HepG2 (cell line): Measurements from ENCODE around the gene CPED1. TPM values are rescaled to one million over a fixed set of nuclear protein-coding genes. Genes with fewer than 3 reads are reported as not detected.

ENCODE experiments used
- ATAC-seq: fragments of 200-7000 bp; cut with Tn5 transposase; 3 replicates; pipeline ENCODE4 v1.9.1; 2020; ENCODE audit warnings: mild to moderate bottlenecking, moderate library complexity
- BruUV-seq: library from RNA; stranded (reverse); fragments of 400-500 nt; replicated peaks from 2 replicates; lab custom pipeline; 2021; lab: Mats Ljungman, UMichigan
- CTCF ChIA-PET: fragments of 300-600 bp; formaldehyde crosslinking; extraction: SDS; loops from one replicate; lab custom pipeline; 2021; ENCODE audit warnings: low total read pairs, inconsistent platforms, low intra/inter-chr PET ratio; lab: Yijun Ruan, JAX
- POLR2A ChIA-PET: fragments of 350-600 bp; sonication (Branson Sonifier 250); formaldehyde crosslinking; loops from one replicate; lab custom pipeline; 2020; ENCODE audit warnings: antibody characterized with exemption, inconsistent platforms; lab: Yijun Ruan, JAX
- DNase-seq: peaks from one replicate; pipeline ENCODE4 v3.0.0-alpha.2; 2015; ENCODE audit warnings: low spot score
- FAIRE-seq: peaks from 3 replicates; lab custom pipeline; 2011; peaks lifted over from hg19 to GRCh38; lab: Jason Lieb, UNC
- H2AFZ ChIP-seq: one replicate; pipeline ENCODE4 v1.6.1; 2011; ENCODE audit warnings: low read length, inconsistent platforms
- H3K27ac ChIP-seq: fragments of 300-600 bp; 3 replicates; pipeline ENCODE4 v1.8.0; 2011; ENCODE audit warnings: mixed run types, mild to moderate bottlenecking, mixed read lengths, low read length, inconsistent platforms; ENCODE audit not compliant: insufficient read depth; ENCODE audit errors: extremely low read length
- H3K27me3 ChIP-seq, 2 experiments: fragments of 200-600 bp in 1 of 2; 2 replicates in 1 of 2; 3 replicates in 1 of 2; pipeline versions ENCODE4 v1.6.0 to v1.8.0; 2011; ENCODE audit warnings: low read length in 2 of 2, mild to moderate bottlenecking in 2 of 2, moderate library complexity in 2 of 2, inconsistent platforms in 1 of 2; ENCODE audit not compliant: insufficient read depth in 2 of 2, control insufficient read depth in 1 of 2
- H3K36me3 ChIP-seq, 2 experiments: fragments of 200-600 bp in 1 of 2; replicated peaks in 1 of 2; 2 replicates in 1 of 2; 3 replicates in 1 of 2; pipeline versions ENCODE4 v1.5.1 to v1.8.0; 2011; ENCODE audit warnings: low read length in 2 of 2, inconsistent platforms in 1 of 2; ENCODE audit not compliant: insufficient read depth in 2 of 2, control insufficient read depth in 1 of 2
- H3K4me1 ChIP-seq: 2 replicates; pipeline ENCODE4 v1.5.1; 2012; ENCODE audit warnings: low read length, inconsistent platforms; ENCODE audit not compliant: insufficient read depth
- H3K4me2 ChIP-seq: 2 replicates; pipeline ENCODE4 v1.6.0; 2011; ENCODE audit warnings: low read depth, low read length, inconsistent platforms
- H3K4me3 ChIP-seq, 3 experiments: fragments of 200-600 bp in 1 of 3; sonication (generic), shearing (Covaris generic) in 1 of 3; replicated peaks in 1 of 3; 2 replicates each; pipeline ENCODE4 v1.5.1; 2011 to 2016; ENCODE audit warnings: low read length in 3 of 3, inconsistent platforms in 2 of 3, low read depth in 2 of 3, mild to moderate bottlenecking in 2 of 3, control low read depth in 1 of 3, mixed read lengths in 1 of 3; ENCODE audit not compliant: insufficient read depth in 1 of 3
- H3K79me2 ChIP-seq: one replicate; pipeline ENCODE4 v1.6.1; 2011; ENCODE audit warnings: low read length, inconsistent platforms; ENCODE audit not compliant: insufficient read depth
- H3K9ac ChIP-seq: 2 replicates; pipeline ENCODE4 v1.6.0; 2011; ENCODE audit warnings: mild to moderate bottlenecking, low read depth, low read length, inconsistent platforms; ENCODE audit not compliant: insufficient read depth
- H3K9me3 ChIP-seq: 2 replicates; pipeline ENCODE4 v1.5.1; 2012; ENCODE audit warnings: mild to moderate bottlenecking, low read length
- H4K20me1 ChIP-seq: 2 replicates; pipeline ENCODE4 v1.6.0; 2011; ENCODE audit warnings: inconsistent platforms, mild to moderate bottlenecking, low read length, moderate library complexity; ENCODE audit not compliant: insufficient read depth
- ATF7 ChIP-seq, 2 experiments: fragments of 450-650 bp in 1 of 2; sonication (generic) in 1 of 2; formaldehyde crosslinking in 1 of 2; IDR thresholded peaks; 2 replicates each; pipeline versions ENCODE4 v1.4.0 to v1.6.1; 2016 to 2020; ENCODE audit warnings: antibody characterized with exemption in 1 of 2, mild to moderate bottlenecking in 1 of 2, missing genetic modification reagents in 1 of 2
- CCAR2 ChIP-seq: fragments of 200-400 bp; formaldehyde crosslinking; optimal IDR thresholded peaks from 2 replicates; pipeline ENCODE3; 2018; ENCODE audit warnings: low read depth, mild to moderate bottlenecking, low read length, moderate library complexity
- HOXA9 ChIP-seq: sonication (generic); formaldehyde crosslinking; IDR thresholded peaks from 2 replicates; pipeline ENCODE4 v1.8.1; 2022; ENCODE audit warnings: missing genetic modification reagents, mild to moderate bottlenecking, moderate library complexity, borderline replicate concordance
- SOX13 ChIP-seq, 3 experiments: fragments of 450-650 bp in 1 of 3; sonication (generic) in 1 of 3; formaldehyde crosslinking in 1 of 3; IDR thresholded peaks in 2 of 3; conservative IDR thresholded peaks in 1 of 3; 2 replicates each; pipeline versions ENCODE4 v1.5.0 to v1.6.1; 2016 to 2020; ENCODE audit warnings: antibody characterized with exemption in 1 of 3, mild to moderate bottlenecking in 1 of 3, missing compliant biosample characterization in 1 of 3, missing genetic modification reagents in 1 of 3, moderate library complexity in 1 of 3
- WGBS: methylation state at CpG from one replicate; pipeline ENCODE4 v1.1.6; 2017; ENCODE audit warnings: low lambda C conversion rate; 5-methylcytosine and 5-hydroxymethylcytosine counted together
- in situ Hi-C: cut with HindIII; loops from 2 replicates; pipeline ENCODE4 v1.10.0; 2017; ENCODE audit warnings: low pct_unique_long_range_greater_than_20kb; ENCODE audit not compliant: extremely low pct_ligation_motif_present
- intact Hi-C: fragments of 100-400 bp; cut with micrococcal nuclease; formaldehyde crosslinking; loops from one replicate; pipeline ENCODE4 v1.10.0; 2022; ENCODE audit not compliant: unreplicated experiment
- polyA plus RNA-seq, 8 experiments: library from polyadenylated mRNA; depleted of rRNA in 3 of 8; stranded (reverse) in 7 of 8; unstranded in 1 of 8; fragments of >200 nt; fragmentation: Illumina TruSeq in 4 of 8; extraction: Trizol in 4 of 8; gene quantifications; 2 replicates each; pipeline versions ENCODE4 v1.2.1 to v1.2.3, GENCODE V29; 2011 to 2016; ENCODE audit warnings: low read depth in 4 of 8, missing spikeins in 1 of 8, mixed read lengths in 1 of 8; ENCODE audit not compliant: insufficient read depth in 1 of 8
- total RNA-seq, 5 experiments: library from RNA; depleted of rRNA; stranded (reverse); fragments of >200 nt; fragmentation: Illumina TruSeq; extraction: Trizol; gene quantifications; 2 replicates each; pipeline ENCODE4 v1.2.3, GENCODE V29; 2016; ENCODE audit warnings: low read depth in 1 of 5

The CPED1 gene
- total and polyA plus RNA-seq, 2 of the 13 experiments (the other 11 are each of a cell fraction or from before 2014, with no cell fraction given), result 11.5 to 27.0 TPM

GRCh38 chr7:121088870-121089269 lies 100.4 kb downstream of the CPED1 start:
- no peak overlapping the region for H3K9ac ChIP-seq
- no peak overlapping the region for H3K4me3 ChIP-seq
- in situ Hi-C loops, result no loop called here
- ChIA-PET POLR2A (no interaction called here), CTCF (no interaction called here)
- DNase-seq, result no peak
- intact Hi-C loops, result no loop called here
- H3K79me2 ChIP-seq, result no peaks in the 10 kb centered on the region
- no peak overlapping the region for H2AFZ ChIP-seq
- no peaks in the 10 kb centered on the region for H3K36me3 ChIP-seq
- no peak for FAIRE-seq
- TF ChIP-seq ATF7 (IDR thresholded peaks at IDR 0.05) (no peak), ATF7 (CRISPR knock-in tag; IDR thresholded peaks at IDR 0.05) (no peak)
- no peaks in the 10 kb centered on the region for H4K20me1 ChIP-seq
- ATAC-seq, result no peak
- H3K4me2 ChIP-seq, result no peak overlapping the region
- BruUV-seq, result no TSS peak
- H3K4me1 ChIP-seq, result no peaks in the 10 kb centered on the region
- H3K27ac ChIP-seq, result no peak overlapping the region
- no peaks in the 10 kb centered on the region for H3K27me3 ChIP-seq
- H3K9me3 ChIP-seq, result no peaks in the 10 kb centered on the region

- ChIA-PET CTCF (no interaction called here), POLR2A (no interaction called here)
- DNase-seq (no peak), FAIRE-seq (no peak), ATAC-seq (no peak)
- TF ChIP-seq HOXA9 (CRISPR knock-in tag) (no peak), SOX13 (IDR thresholded peaks at IDR 0.05) (no peak), SOX13 (CRISPR knock-in tag; conservative IDR thresholded peaks at IDR 0.05 in 1 of 2, IDR thresholded peaks at IDR 0.05 in 1 of 2) (no peak), CCAR2 (no peak)
- Histone ChIP-seq H3K4me3 (no peak overlapping the region), H3K27me3 (no peaks in the 10 kb centered on the region), H3K4me1 (no peaks in the 10 kb centered on the region), H3K4me2 (no peak overlapping the region), H3K9ac (no peak overlapping the region), H3K79me2 (no peaks in the 10 kb centered on the region), H2AFZ (no peak overlapping the region), H3K9me3 (no peaks in the 10 kb centered on the region), H4K20me1 (no peaks in the 10 kb centered on the region), H3K27ac (no peak overlapping the region), H3K36me3 (no peaks in the 10 kb centered on the region)
- BruUV-seq, result no TSS peak
- intact Hi-C loops, result no loop called here
- 40% methylated on average over 2 of the region's 2 CpGs for WGBS
- in situ Hi-C loops, result no loop called here
Observed at GRCh38 chr7:121094829-121095228, 106.3 kb downstream of the CPED1 start.
